Kasumi-1 (cell line): ENCODE measurements around the gene RNF181.
"Not testable (repeated sequence)": the region's sequence is repeated elsewhere in the genome, so short reads cannot be mapped to it uniquely, and the experiment has no call there.

ENCODE experiments used
- DNase-seq, 2 experiments: peaks; one replicate each; lab custom pipeline; 2025; lab: John Stamatoyannopoulos, UW

The RNF181 gene

GRCh38 chr2:85577386-85578242, 17.9 kb upstream of the RNF181 start, which contains the start of gene VAMP8:
VAMP8 (plus strand) TSS chr2:85577586; CDS start chr2:85577647, 61 bp downstream.
- DNase-seq, result peak; percentile 61 to 67

GRCh38 chr2:85578243-85579180, 17.0 kb upstream of the RNF181 start:
- DNase-seq, result peak; percentile 82 to 87

GRCh38 chr2:85579266-85579935, 16.1 kb upstream of the RNF181 start:
- peak; percentile 84 to 87 for DNase-seq

GRCh38 chr2:85580206-85580605, 15.3 kb upstream of the RNF181 start:
- DNase-seq, result no peak

- no peak for DNase-seq
These were observed 13.1 kb upstream of the RNF181 start for GRCh38 chr2:85582492-85582891.

GRCh38 chr2:85583667-85584353, 11.7 kb upstream of the RNF181 start:
- no peak for DNase-seq

GRCh38 chr2:85584354-85584856, 11.1 kb upstream of the RNF181 start, which contains the start of gene VAMP5:
VAMP5 (plus strand) TSS chr2:85584431; CDS start chr2:85584491, 60 bp downstream.
- no peak for DNase-seq

GRCh38 chr2:85584857-85585780, 10.4 kb upstream of the RNF181 start:
- DNase-seq, result peak in 1 of 2 experiments; percentile 28

GRCh38 chr2:85585781-85586105, 9.8 kb upstream of the RNF181 start:
- DNase-seq, result peak in 1 of 2 experiments; percentile 29

GRCh38 chr2:85588236-85588635, 7.3 kb upstream of the RNF181 start:
- DNase-seq, result peak; percentile 73 to 79

GRCh38 chr2:85588645-85589044, 6.9 kb upstream of the RNF181 start:
- no peak for DNase-seq

- no peak for DNase-seq
These were observed 6.4 kb upstream of the RNF181 start for GRCh38 chr2:85589181-85589580.

GRCh38 chr2:85589982-85590791, 5.4 kb upstream of the RNF181 start:
- DNase-seq, result peak; percentile 77 to 82

- no peak for DNase-seq
These were observed 4.6 kb upstream of the RNF181 start for GRCh38 chr2:85590950-85591349.

- no peak for DNase-seq
These were observed 4.0 kb upstream of the RNF181 start for GRCh38 chr2:85591563-85591962.

- DNase-seq, result not testable (repeated sequence)
These were observed 3.2 kb upstream of the RNF181 start for GRCh38 chr2:85592299-85592698.

GRCh38 chr2:85593023-85593422, 2.5 kb upstream of the RNF181 start:
- no peak for DNase-seq

GRCh38 chr2:85594715-85595300, 737 bp upstream of the RNF181 start:
- DNase-seq, result no peak

GRCh38 chr2:85596026-85596333, 435 bp downstream of the RNF181 start:
- DNase-seq, result peak in 1 of 2 experiments; percentile 30
